Thyroid gland (tissue), 4 donors: ENCODE measurements around the gene GRIPAP1. TPM values are rescaled to one million over a fixed set of nuclear protein-coding genes. Genes with fewer than 3 reads are reported as not detected.

Experiments
- DNase-seq, 2 donors: peaks; one replicate each; pipeline ENCODE4 v3.0.0-alpha.2; 2019
- H3K27ac ChIP-seq, 3 donors: fragments of 200-600 bp; sonication (generic); 1 replicate in 2 of 3; 2 replicates in 1 of 3; pipeline ENCODE4 v1.5.1; 2016 to 2019; ENCODE audit warnings: mild to moderate bottlenecking in 1 of 3, moderate library complexity in 1 of 3
- H3K27me3 ChIP-seq: fragments of 200-600 bp; sonication (generic); one replicate; pipeline ENCODE4 v1.5.1; 2019
- H3K36me3 ChIP-seq, 2 donors: fragments of 200-600 bp; sonication (generic); one replicate each; pipeline ENCODE4 v1.5.1; 2016 to 2019
- H3K4me1 ChIP-seq, 2 donors: fragments of 200-600 bp; sonication (generic); one replicate each; pipeline ENCODE4 v1.5.1; 2017 to 2019
- H3K4me3 ChIP-seq, 3 donors: fragments of 200-600 bp; sonication (generic); replicated peaks in 1 of 3; 1 replicate in 2 of 3; 2 replicates in 1 of 3; pipeline ENCODE4 v1.5.1; 2016; ENCODE audit warnings: mild to moderate bottlenecking in 1 of 3
- H3K9me3 ChIP-seq: fragments of 200-600 bp; sonication (generic); one replicate; pipeline ENCODE4 v1.5.1; 2017
- CTCF ChIP-seq, 6 experiments: fragments of 200-600 bp in 3 of 6; fragments of 450-650 bp in 3 of 6; sonication (generic) in 3 of 6; IDR thresholded peaks; one replicate each; pipeline ENCODE4 v1.5.1; 2016 to 2019; ENCODE audit warnings: antibody characterized with exemption in 6 of 6, mild to moderate bottlenecking in 2 of 6, inconsistent platforms in 1 of 6, moderate library complexity in 1 of 6
- POLR2A ChIP-seq, 2 donors: fragments of 450-650 bp; IDR thresholded peaks; one replicate each; pipeline ENCODE4 v1.6.1; 2017; ENCODE audit warnings: antibody characterized with exemption in 2 of 2, mild to moderate bottlenecking in 2 of 2, moderate library complexity in 1 of 2
- WGBS, 2 donors: methylation state at CpG; one replicate each; pipeline ENCODE4 v1.1.5; 2017; 5-methylcytosine and 5-hydroxymethylcytosine counted together
- intact Hi-C: fragments of 100-400 bp; cut with DNase I; formaldehyde crosslinking; loops from one replicate; pipeline ENCODE4 v1.15.1; 2023
- total RNA-seq, 4 donors: library from RNA; depleted of rRNA; stranded (reverse); fragments of >200 nt; gene quantifications; one replicate each; pipeline ENCODE4 v1.2.3, GENCODE V29; 2016

Gene GRIPAP1
- total RNA-seq, 4 donors from 2014 or later: 30.6 to 33.9 (median 33.4) TPM

- Histone ChIP-seq H3K27me3 (no peaks in the 10 kb centered on the region), H3K4me3 (peak overlapping the region; percentile 46 to 73 (median 47)), H3K9me3 (no peaks in the 10 kb centered on the region), H3K4me1 (peaks cover 0 to 6% of the 10 kb centered on the region in 2 donors), H3K27ac (peak overlapping the region; percentile 64 to 80 (median 76)), H3K36me3 (no peaks in the 10 kb centered on the region)
- DNase-seq: peak; percentile 2 to 7
- no peak for TF ChIP-seq CTCF (IDR thresholded peaks at IDR 0.05)
- TF ChIP-seq POLR2A (IDR thresholded peaks at IDR 0.05): no peak
- WGBS, 2 donors: 1 to 2% methylated on average over 15 to 17 of the region's 17 CpGs
- intact Hi-C loops: no loop called here
These were observed 458 bp downstream of the GRIPAP1 start for GRCh38 chrX:49001521-49002090.

GRCh38 chrX:49000636-49001035, 1.4 kb downstream of the GRIPAP1 start:
- TF ChIP-seq CTCF (IDR thresholded peaks at IDR 0.05) (no peak), POLR2A (IDR thresholded peaks at IDR 0.05) (no peak)
- no peaks in the 10 kb centered on the region for H3K27me3 ChIP-seq
- no peak for DNase-seq
- H3K9me3 ChIP-seq: no peaks in the 10 kb centered on the region
- H3K27ac ChIP-seq: no peak overlapping the region
- no peaks in the 10 kb centered on the region for H3K36me3 ChIP-seq
- no peak overlapping the region for H3K4me3 ChIP-seq
- intact Hi-C loops: no loop called here
- H3K4me1 ChIP-seq: peaks cover 0 to 6% of the 10 kb centered on the region in 2 donors
- 96 to 98% methylated on average over 4 of the region's 4 CpGs for WGBS, 2 donors

GRCh38 chrX:48999030-48999429, 3.0 kb downstream of the GRIPAP1 start:
- Histone ChIP-seq H3K27ac (no peak overlapping the region), H3K4me3 (no peak overlapping the region), H3K9me3 (no peaks in the 10 kb centered on the region), H3K27me3 (no peaks in the 10 kb centered on the region), H3K36me3 (no peaks in the 10 kb centered on the region), H3K4me1 (peaks cover 0 to 6% of the 10 kb centered on the region in 2 donors)
- no peak for DNase-seq
- no peak for TF ChIP-seq POLR2A (IDR thresholded peaks at IDR 0.05)
- no peak for TF ChIP-seq CTCF (IDR thresholded peaks at IDR 0.05)
- intact Hi-C loops: no loop called here
- 96 to 99% methylated on average over 4 of the region's 5 CpGs for WGBS, 2 donors

- intact Hi-C loops: no loop called here
- Histone ChIP-seq H3K27ac (no peak overlapping the region), H3K27me3 (no peaks in the 10 kb centered on the region), H3K4me3 (no peak overlapping the region), H3K4me1 (peaks cover 0 to 6% of the 10 kb centered on the region in 2 donors), H3K36me3 (no peaks in the 10 kb centered on the region), H3K9me3 (no peaks in the 10 kb centered on the region)
- TF ChIP-seq POLR2A (IDR thresholded peaks at IDR 0.05) (no peak), CTCF (IDR thresholded peaks at IDR 0.05) (no peak)
- DNase-seq: no peak
- 90 to 100% methylated on average over 3 to 4 of the region's 4 CpGs for WGBS, 2 donors
These were observed 3.7 kb downstream of the GRIPAP1 start for GRCh38 chrX:48998391-48998790.

- no peak for DNase-seq
- TF ChIP-seq POLR2A (IDR thresholded peaks at IDR 0.05): no peak
- no peak for TF ChIP-seq CTCF (IDR thresholded peaks at IDR 0.05)
- intact Hi-C loops: no loop called here
- no peak overlapping the region for H3K27ac ChIP-seq
- no peaks in the 10 kb centered on the region for H3K9me3 ChIP-seq
- H3K27me3 ChIP-seq: no peaks in the 10 kb centered on the region
- WGBS, 2 donors: 100% methylated on average over 1 of the region's 1 CpG
- H3K36me3 ChIP-seq: no peaks in the 10 kb centered on the region
- H3K4me1 ChIP-seq: peaks cover 0 to 6% of the 10 kb centered on the region in 2 donors
- H3K4me3 ChIP-seq: no peak overlapping the region
These were observed 4.2 kb downstream of the GRIPAP1 start for GRCh38 chrX:48997865-48998264.
